ENCODE results near the gene SPATA6L. TPM values are rescaled to one million over a fixed set of nuclear protein-coding genes. Genes with fewer than 3 reads are reported as not detected.

The SPATA6L gene
- polyA plus RNA-seq, 6 donors from 2014 or later, result not detected

GRCh38 chr9:4654538-4654937 lies 11.7 kb downstream of the SPATA6L start:
- DNase-seq (no peak), ATAC-seq (ENCODE audit: low read depth in 2 of 2) (no peak)
- peaks cover 35 to 61% (median 39%) of the 10 kb centered on the region in 3 donors for H3K27me3 Mint-ChIP-seq
- no peaks in the 10 kb centered on the region for H3K4me1 Mint-ChIP-seq
- H3K36me3 Mint-ChIP-seq, result no peaks in the 10 kb centered on the region
- no peak overlapping the region for H3K27ac Mint-ChIP-seq
- H3K4me3 Mint-ChIP-seq, result no peak overlapping the region
- H3K9me3 Mint-ChIP-seq, result peaks cover 0 to 3% (median 0%) of the 10 kb centered on the region in 7 donors

DNA sequence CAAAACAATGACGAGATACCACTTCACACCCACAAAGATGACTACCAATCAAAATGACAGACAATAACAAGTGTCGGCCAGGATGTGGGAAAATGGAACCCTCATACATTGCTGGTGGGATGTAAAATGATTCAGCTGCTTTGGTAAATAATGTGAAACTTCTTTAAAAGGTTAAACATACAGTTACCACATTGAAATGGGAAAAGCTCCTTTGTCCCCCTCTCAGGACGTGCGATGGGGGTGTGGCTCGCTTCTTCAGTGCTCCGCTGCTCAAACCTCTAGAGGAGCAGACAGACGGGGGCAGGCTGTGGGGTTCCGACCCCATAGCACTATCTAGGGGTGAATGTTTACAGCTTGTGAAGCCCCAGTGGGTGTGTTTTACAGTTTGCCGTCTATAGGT lies 12.2 kb downstream of the SPATA6L start:
- DNase-seq (no peak), ATAC-seq (ENCODE audit: low read depth in 2 of 2) (no peak)
- H3K27ac Mint-ChIP-seq, result no peak overlapping the region
- peaks cover 38 to 60% (median 43%) of the 10 kb centered on the region in 3 donors for H3K27me3 Mint-ChIP-seq
- peaks cover 0 to 3% (median 0%) of the 10 kb centered on the region in 7 donors for H3K9me3 Mint-ChIP-seq
- no peaks in the 10 kb centered on the region for H3K36me3 Mint-ChIP-seq
- H3K4me3 Mint-ChIP-seq, result no peak overlapping the region
- no peaks in the 10 kb centered on the region for H3K4me1 Mint-ChIP-seq

GRCh38 chr9:4642351-4642750 lies 23.9 kb downstream of the SPATA6L start:
- peaks cover 5 to 20% (median 16%) of the 10 kb centered on the region in 3 donors for H3K27me3 Mint-ChIP-seq
- no peaks in the 10 kb centered on the region for H3K36me3 Mint-ChIP-seq
- H3K4me3 Mint-ChIP-seq, result no peak overlapping the region
- ATAC-seq (ENCODE audit: low read depth in 2 of 2), result no peak
- no peaks in the 10 kb centered on the region for H3K9me3 Mint-ChIP-seq
- no peaks in the 10 kb centered on the region for H3K4me1 Mint-ChIP-seq
- no peak overlapping the region for H3K27ac Mint-ChIP-seq
- DNase-seq, result no peak

- H3K4me3 Mint-ChIP-seq, result no peak overlapping the region
- no peaks in the 10 kb centered on the region for H3K36me3 Mint-ChIP-seq
- H3K4me1 Mint-ChIP-seq, result no peaks in the 10 kb centered on the region
- DNase-seq (no peak), ATAC-seq (ENCODE audit: low read depth in 2 of 2) (no peak)
- peaks cover 13 to 30% (median 28%) of the 10 kb centered on the region in 3 donors for H3K27me3 Mint-ChIP-seq
- no peaks in the 10 kb centered on the region for H3K9me3 Mint-ChIP-seq
- H3K27ac Mint-ChIP-seq, result no peak overlapping the region
These were observed 26.3 kb downstream of the SPATA6L start for GRCh38 chr9:4640027-4640426.

DNA sequence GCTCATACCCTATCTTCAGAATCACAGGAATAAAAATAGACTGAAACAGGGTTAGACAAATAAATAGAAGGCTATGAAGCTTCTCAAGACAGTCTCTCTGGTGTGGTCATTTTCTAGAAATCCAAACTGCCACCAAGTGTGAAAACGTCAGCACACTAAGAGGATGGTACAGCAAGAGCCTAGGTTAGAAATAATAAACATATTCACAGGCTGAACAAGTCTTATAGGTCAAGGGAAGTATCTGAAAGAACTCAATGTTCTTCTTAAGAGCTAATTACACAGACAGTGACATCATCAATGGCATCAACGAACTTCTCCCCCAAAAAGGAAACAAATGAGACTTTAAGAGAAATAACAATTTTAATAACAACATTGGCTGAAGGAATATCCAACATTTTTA lies 26.9 kb downstream of the SPATA6L start:
- Mint-ChIP-seq H3K4me1 (no peaks in the 10 kb centered on the region), H3K27me3 (peaks cover 13 to 32% (median 30%) of the 10 kb centered on the region in 3 donors), H3K36me3 (no peaks in the 10 kb centered on the region), H3K4me3 (no peak overlapping the region), H3K9me3 (no peaks in the 10 kb centered on the region), H3K27ac (no peak overlapping the region)
- DNase-seq (no peak), ATAC-seq (ENCODE audit: low read depth in 2 of 2) (no peak)

DNA sequence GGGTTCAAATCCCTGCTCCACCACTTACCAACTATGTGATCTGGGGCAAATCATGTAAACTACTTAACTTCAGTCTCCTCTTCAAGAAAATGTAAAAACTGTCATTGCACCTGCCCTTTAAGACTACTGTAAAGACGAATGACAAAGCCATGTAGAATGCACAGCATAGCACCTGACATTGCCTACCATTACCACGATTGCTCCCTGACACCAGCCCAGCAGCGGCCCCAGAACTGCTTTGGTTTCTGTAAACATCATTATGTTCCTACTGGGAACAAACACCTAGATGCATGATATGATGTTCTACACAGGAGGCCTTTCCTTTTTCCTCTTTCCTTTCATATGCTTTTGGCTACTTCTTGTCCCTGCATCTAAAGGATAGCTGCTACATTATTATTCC lies 27.3 kb downstream of the SPATA6L start:
- no peak for ATAC-seq (ENCODE audit: low read depth in 2 of 2)
- no peaks in the 10 kb centered on the region for H3K9me3 Mint-ChIP-seq
- H3K27ac Mint-ChIP-seq, result no peak overlapping the region
- no peaks in the 10 kb centered on the region for H3K36me3 Mint-ChIP-seq
- H3K27me3 Mint-ChIP-seq, result peaks cover 13 to 32% (median 30%) of the 10 kb centered on the region in 3 donors
- no peaks in the 10 kb centered on the region for H3K4me1 Mint-ChIP-seq
- no peak for DNase-seq
- no peak overlapping the region for H3K4me3 Mint-ChIP-seq

DNA sequence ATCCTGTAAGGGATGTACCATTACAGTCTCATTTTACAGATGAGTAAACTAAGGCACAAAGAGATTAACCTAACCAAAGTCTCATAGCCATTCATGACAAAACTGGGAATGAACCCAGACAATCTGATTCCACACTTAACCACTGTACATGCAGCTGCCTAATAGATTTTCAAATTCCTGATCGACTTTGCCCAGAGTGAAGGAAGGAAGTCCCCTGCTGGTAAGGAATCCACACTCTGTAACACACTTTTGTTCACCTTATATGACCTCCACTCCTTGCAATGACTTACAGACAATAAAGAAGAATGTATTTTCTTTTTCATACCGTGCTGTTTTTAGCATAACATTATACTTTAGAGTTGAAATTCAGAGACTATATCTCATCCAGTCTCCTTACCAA lies 35.4 kb downstream of the SPATA6L start:
- Mint-ChIP-seq H3K9me3 (no peaks in the 10 kb centered on the region), H3K27ac (peak overlapping the region in 1 of 6 donors; percentile 41), H3K4me3 (no peak overlapping the region), H3K27me3 (peaks cover 3 to 18% (median 8%) of the 10 kb centered on the region in 3 donors), H3K36me3 (no peaks in the 10 kb centered on the region), H3K4me1 (no peaks in the 10 kb centered on the region)
- ATAC-seq (ENCODE audit: low read depth in 2 of 2), result no peak
- no peak for DNase-seq

GRCh38 chr9:4622016-4622415 lies 44.3 kb downstream of the SPATA6L start:
- DNase-seq, result no peak
- no peak overlapping the region for H3K4me3 Mint-ChIP-seq
- no peak overlapping the region for H3K27ac Mint-ChIP-seq
- peaks cover 13 to 28% (median 19%) of the 10 kb centered on the region in 3 donors for H3K27me3 Mint-ChIP-seq
- no peak for ATAC-seq (ENCODE audit: low read depth in 2 of 2)
- H3K9me3 Mint-ChIP-seq, result no peaks in the 10 kb centered on the region
- H3K36me3 Mint-ChIP-seq, result no peaks in the 10 kb centered on the region
- no peaks in the 10 kb centered on the region for H3K4me1 Mint-ChIP-seq

GRCh38 chr9:4620881-4621555 lies 45.3 kb downstream of the SPATA6L start:
- H3K4me1 Mint-ChIP-seq, result no peaks in the 10 kb centered on the region
- peaks cover 13 to 25% (median 13%) of the 10 kb centered on the region in 3 donors for H3K27me3 Mint-ChIP-seq
- DNase-seq (no peak), ATAC-seq (ENCODE audit: low read depth in 2 of 2) (no peak)
- no peak overlapping the region for H3K4me3 Mint-ChIP-seq
- H3K36me3 Mint-ChIP-seq, result no peaks in the 10 kb centered on the region
- H3K27ac Mint-ChIP-seq, result no peak overlapping the region
- H3K9me3 Mint-ChIP-seq, result no peaks in the 10 kb centered on the region

DNA sequence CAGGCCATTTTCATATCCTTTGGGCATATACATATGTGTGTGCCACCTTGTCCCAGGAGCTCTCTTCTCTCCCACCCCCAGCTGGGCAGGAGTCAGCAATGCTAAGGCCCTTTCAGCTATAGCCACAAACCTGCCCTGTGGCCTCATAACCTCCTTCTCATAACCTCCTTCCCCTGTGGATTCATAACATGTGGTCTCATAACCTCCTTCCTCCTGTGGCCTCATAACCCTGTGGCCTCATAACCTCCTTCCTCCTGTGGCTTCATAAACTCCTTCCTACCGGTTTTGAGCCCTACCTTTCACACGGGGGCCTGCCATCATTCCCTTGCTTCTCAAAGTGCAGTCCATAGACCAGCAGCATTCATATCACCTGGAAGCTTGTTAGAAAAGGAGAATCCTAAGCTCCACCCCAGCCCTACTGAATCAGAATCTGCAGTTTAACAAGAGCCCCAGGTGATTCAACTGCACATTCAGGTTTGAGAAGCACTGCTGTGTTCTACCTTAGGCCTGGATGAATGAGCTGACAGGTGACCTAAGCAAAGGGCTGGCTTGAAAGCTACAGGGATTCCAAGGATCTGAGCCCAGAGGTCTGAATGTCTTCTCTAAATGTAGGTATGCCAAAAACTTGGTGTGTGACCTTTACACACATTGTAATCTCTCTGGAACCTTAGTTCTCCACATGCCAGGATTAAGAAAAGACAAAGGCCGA lies 46.1 kb downstream of the SPATA6L start:
- DNase-seq (no peak), ATAC-seq (ENCODE audit: low read depth in 2 of 2) (no peak)
- Mint-ChIP-seq H3K36me3 (no peaks in the 10 kb centered on the region), H3K27ac (peak overlapping the region in 2 of 6 donors; percentile 35 to 77), H3K4me1 (no peaks in the 10 kb centered on the region), H3K9me3 (no peaks in the 10 kb centered on the region), H3K27me3 (peaks cover 13 to 25% (median 14%) of the 10 kb centered on the region in 3 donors), H3K4me3 (peak overlapping the region in 1 of 8 donors; percentile 22)

DNA sequence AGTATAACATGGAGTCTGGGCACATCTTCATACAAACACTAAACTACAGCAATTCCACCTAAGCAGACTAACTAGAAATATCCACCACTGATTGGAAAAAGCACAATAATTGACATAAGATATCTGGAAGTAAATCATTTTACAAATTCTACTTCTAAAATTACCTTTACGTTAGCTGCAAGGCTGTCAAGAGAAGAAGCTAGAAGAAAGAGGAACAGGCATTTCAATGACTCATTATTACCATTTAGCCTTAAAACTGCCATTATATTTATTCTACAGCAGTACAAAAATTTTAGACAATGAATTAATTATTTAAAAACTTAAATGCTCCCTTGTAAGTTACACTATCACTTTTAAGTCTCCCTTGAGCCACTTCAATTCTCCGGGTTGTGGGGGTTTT lies 47.6 kb downstream of the SPATA6L start:
- Mint-ChIP-seq H3K4me1 (no peaks in the 10 kb centered on the region), H3K36me3 (no peaks in the 10 kb centered on the region), H3K27ac (no peak overlapping the region), H3K4me3 (no peak overlapping the region), H3K27me3 (peaks cover 13 to 25% (median 21%) of the 10 kb centered on the region in 3 donors), H3K9me3 (peaks cover 0 to 2% (median 0%) of the 10 kb centered on the region in 7 donors)
- no peak for DNase-seq
- ATAC-seq (ENCODE audit: low read depth in 2 of 2), result no peak

DNA sequence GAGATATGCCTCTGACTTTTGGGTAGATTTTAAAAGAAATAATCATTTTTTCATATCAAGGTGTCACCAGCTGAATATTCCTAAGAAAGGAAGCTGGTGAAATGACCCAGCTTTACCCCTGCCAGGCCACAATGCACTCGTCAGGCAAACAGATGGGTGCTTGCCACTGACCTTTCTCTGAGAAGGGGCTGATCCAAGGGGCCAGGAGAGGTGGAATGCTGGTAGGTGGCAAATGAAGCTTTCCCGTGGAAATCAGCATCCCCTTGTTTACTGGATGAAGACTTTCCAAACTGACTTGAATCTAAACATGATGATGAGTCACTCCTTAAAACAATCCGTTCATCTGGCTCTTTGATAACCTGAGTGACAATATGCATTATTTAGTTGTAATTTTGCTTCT lies 48.5 kb downstream of the SPATA6L start:
- DNase-seq (no peak), ATAC-seq (ENCODE audit: low read depth in 2 of 2) (no peak)
- peaks cover 13 to 26% (median 23%) of the 10 kb centered on the region in 3 donors for H3K27me3 Mint-ChIP-seq
- H3K36me3 Mint-ChIP-seq, result no peaks in the 10 kb centered on the region
- H3K9me3 Mint-ChIP-seq, result peaks cover 0 to 2% (median 0%) of the 10 kb centered on the region in 7 donors
- no peak overlapping the region for H3K4me3 Mint-ChIP-seq
- H3K4me1 Mint-ChIP-seq, result no peaks in the 10 kb centered on the region
- H3K27ac Mint-ChIP-seq, result no peak overlapping the region

DNA sequence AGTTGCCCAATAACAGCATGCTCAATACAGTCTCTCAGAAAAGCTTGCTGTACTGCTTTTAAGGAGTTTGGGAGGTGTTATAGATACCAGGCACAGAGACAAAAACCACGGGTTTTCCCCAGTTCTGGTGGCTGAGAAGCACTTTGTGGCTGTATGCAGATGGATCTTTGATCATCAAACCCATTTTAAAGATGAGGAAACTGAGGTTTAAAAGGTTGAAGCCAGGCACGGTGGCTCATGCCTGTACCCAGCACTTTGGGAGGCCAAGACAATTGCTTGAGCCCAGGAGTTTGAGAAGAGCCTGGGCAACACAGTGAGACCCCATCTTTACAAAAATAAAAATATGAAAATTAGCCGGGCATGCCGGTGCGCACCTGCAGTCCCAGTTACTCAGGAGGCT lies 50.5 kb downstream of the SPATA6L start:
- ATAC-seq (ENCODE audit: low read depth in 2 of 2) (no peak), DNase-seq (no peak)
- Mint-ChIP-seq H3K36me3 (no peaks in the 10 kb centered on the region), H3K4me1 (no peaks in the 10 kb centered on the region), H3K27me3 (peaks cover 13 to 26% (median 13%) of the 10 kb centered on the region in 3 donors), H3K9me3 (peaks cover 0 to 5% (median 0%) of the 10 kb centered on the region in 7 donors), H3K4me3 (no peak overlapping the region), H3K27ac (no peak overlapping the region)

DNA sequence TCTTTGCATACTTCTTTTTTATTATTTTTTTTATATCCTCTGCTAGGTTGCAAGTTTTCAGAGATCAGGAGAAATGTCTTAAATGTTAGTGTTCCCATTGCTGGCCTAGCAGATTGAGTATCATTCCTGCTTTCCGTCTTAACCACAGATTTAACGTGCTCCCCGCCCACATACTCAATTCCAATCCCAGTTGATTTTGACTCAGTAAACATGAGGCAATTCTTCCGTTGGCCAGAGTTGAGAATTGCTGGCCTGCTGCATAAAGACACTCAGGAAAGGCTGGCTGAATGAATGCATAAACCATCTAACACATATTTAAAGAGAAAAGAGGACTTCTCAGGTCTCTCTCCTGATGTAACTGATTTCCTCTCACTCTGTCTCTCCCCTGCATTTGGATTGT lies 51.0 kb downstream of the SPATA6L start:
- Mint-ChIP-seq H3K9me3 (peaks cover 0 to 5% (median 0%) of the 10 kb centered on the region in 7 donors), H3K4me3 (no peak overlapping the region), H3K4me1 (no peaks in the 10 kb centered on the region), H3K36me3 (no peaks in the 10 kb centered on the region), H3K27ac (no peak overlapping the region), H3K27me3 (peaks cover 9 to 26% (median 13%) of the 10 kb centered on the region in 3 donors)
- ATAC-seq (ENCODE audit: low read depth in 2 of 2), result no peak
- no peak for DNase-seq
